ENCODE measurements around the gene FAM174C.

- no peak for TF ChIP-seq CTCF (IDR thresholded peaks at IDR 0.05; ENCODE audit: low read depth, low read length)
- no peak for TF ChIP-seq EZH2phosphoT487 (IDR thresholded peaks at IDR 0.05; ENCODE audit: low read depth)
Observed at GRCh38 chr19:1277061-1277460, 1.7 kb downstream of the FAM174C start.

All from OCI-LY3 (cell line).